HG02798 (cell line): ENCODE results near the gene CCDC57.
"Not testable (repeated sequence)": the region's sequence is repeated elsewhere in the genome, so short reads cannot be mapped to it uniquely, and the experiment has no call there.

Experiments
- ATAC-seq: cut with Tn5 transposase; IDR thresholded peaks from one replicate; pipeline ENCODE4 v1.9.1; 2021; ENCODE audit warnings: mild to moderate bottlenecking; ENCODE audit not compliant: unreplicated experiment, poor library complexity

Gene CCDC57

GRCh38 chr17:82143333-82143732 lies 69.3 kb downstream of the CCDC57 start:
- ATAC-seq, result no peak

- not testable (repeated sequence) for ATAC-seq
These were observed 72.7 kb downstream of the CCDC57 start for GRCh38 chr17:82139961-82140360.

- ATAC-seq, result no peak
These were observed 74.1 kb downstream of the CCDC57 start for GRCh38 chr17:82138511-82138992.

- ATAC-seq, result no peak
These were observed 78.5 kb downstream of the CCDC57 start for GRCh38 chr17:82134101-82134500.

- not testable (repeated sequence) for ATAC-seq
These were observed 79.3 kb downstream of the CCDC57 start for GRCh38 chr17:82133166-82133953.

- ATAC-seq, result no peak
These were observed 83.5 kb downstream of the CCDC57 start for GRCh38 chr17:82129095-82129494.

GRCh38 chr17:82128287-82128686 lies 84.4 kb downstream of the CCDC57 start:
- no peak for ATAC-seq

- no peak for ATAC-seq
These were observed 84.9 kb downstream of the CCDC57 start for GRCh38 chr17:82127704-82128103.

- no peak for ATAC-seq
These were observed 85.4 kb downstream of the CCDC57 start for GRCh38 chr17:82127315-82127595.

GRCh38 chr17:82126556-82127314 lies 85.9 kb downstream of the CCDC57 start:
- no peak for ATAC-seq

- ATAC-seq, result no peak
These were observed 88.5 kb downstream of the CCDC57 start for GRCh38 chr17:82124101-82124500.

GRCh38 chr17:82121660-82122629 lies 90.7 kb downstream of the CCDC57 start:
- no peak for ATAC-seq

GRCh38 chr17:82121246-82121645 lies 91.4 kb downstream of the CCDC57 start:
- no peak for ATAC-seq

- no peak for ATAC-seq
These were observed 92.5 kb downstream of the CCDC57 start for GRCh38 chr17:82120148-82120547.

- no peak for ATAC-seq
These were observed 93.7 kb downstream of the CCDC57 start for GRCh38 chr17:82118815-82119380.

- ATAC-seq, result no peak
These were observed 94.4 kb downstream of the CCDC57 start for GRCh38 chr17:82118168-82118814.

- ATAC-seq, result no peak
These were observed 95.2 kb downstream of the CCDC57 start for GRCh38 chr17:82117139-82118090.

- no peak for ATAC-seq
These were observed 96.4 kb downstream of the CCDC57 start for GRCh38 chr17:82116246-82116645.

- ATAC-seq, result no peak
These were observed 97.8 kb downstream of the CCDC57 start for GRCh38 chr17:82114872-82115271.
